ENCODE data around the gene ELMO2.
A peak's percentile ranks its signal among the peaks of the same experiment; 100 is the strongest.

The ELMO2 gene

GRCh38 chr20:46423342-46423741, 16.9 kb upstream of the ELMO2 start:
- Histone ChIP-seq H3K27me3 (ENCODE audit: control insufficient read depth, insufficient read depth, low read length) (peaks cover 6% of the 10 kb centered on the region), H3K9me3 (ENCODE audit: control insufficient read depth, low read length) (no peaks in the 10 kb centered on the region), H3K36me3 (ENCODE audit: control insufficient read depth, insufficient read depth, low read length) (no peaks in the 10 kb centered on the region), H3K4me1 (ENCODE audit: control insufficient read depth, insufficient read depth, low read length) (no peaks in the 10 kb centered on the region), H3K4me3 (ENCODE audit: low read length) (no peak overlapping the region), H3K9ac (ENCODE audit: low read length) (no peak overlapping the region)

- Histone ChIP-seq H3K27me3 (ENCODE audit: control insufficient read depth, insufficient read depth, low read length) (peaks cover 6% of the 10 kb centered on the region), H3K9ac (ENCODE audit: low read length) (no peak overlapping the region), H3K4me1 (ENCODE audit: control insufficient read depth, insufficient read depth, low read length) (no peaks in the 10 kb centered on the region), H3K4me3 (ENCODE audit: low read length) (no peak overlapping the region), H3K36me3 (ENCODE audit: control insufficient read depth, insufficient read depth, low read length) (no peaks in the 10 kb centered on the region), H3K9me3 (ENCODE audit: control insufficient read depth, low read length) (no peaks in the 10 kb centered on the region)
These were observed 14.5 kb upstream of the ELMO2 start for GRCh38 chr20:46420878-46421277.

- H3K27me3 ChIP-seq (ENCODE audit: control insufficient read depth, insufficient read depth, low read length): peaks cover 6% of the 10 kb centered on the region
- H3K4me1 ChIP-seq (ENCODE audit: control insufficient read depth, insufficient read depth, low read length): no peaks in the 10 kb centered on the region
- H3K9ac ChIP-seq (ENCODE audit: low read length): no peak overlapping the region
- no peaks in the 10 kb centered on the region for H3K9me3 ChIP-seq (ENCODE audit: control insufficient read depth, low read length)
- H3K4me3 ChIP-seq (ENCODE audit: low read length): no peak overlapping the region
- H3K36me3 ChIP-seq (ENCODE audit: control insufficient read depth, insufficient read depth, low read length): no peaks in the 10 kb centered on the region
These were observed 13.5 kb upstream of the ELMO2 start for GRCh38 chr20:46419882-46420281.

- Histone ChIP-seq H3K36me3 (ENCODE audit: control insufficient read depth, insufficient read depth, low read length) (no peaks in the 10 kb centered on the region), H3K9ac (ENCODE audit: low read length) (no peak overlapping the region), H3K9me3 (ENCODE audit: control insufficient read depth, low read length) (no peaks in the 10 kb centered on the region), H3K4me3 (ENCODE audit: low read length) (no peak overlapping the region), H3K27me3 (ENCODE audit: control insufficient read depth, insufficient read depth, low read length) (no peaks in the 10 kb centered on the region), H3K4me1 (ENCODE audit: control insufficient read depth, insufficient read depth, low read length) (no peaks in the 10 kb centered on the region)
These were observed 10.4 kb upstream of the ELMO2 start for GRCh38 chr20:46416839-46417238.

- no peaks in the 10 kb centered on the region for H3K36me3 ChIP-seq (ENCODE audit: control insufficient read depth, insufficient read depth, low read length)
- H3K4me1 ChIP-seq (ENCODE audit: control insufficient read depth, insufficient read depth, low read length): no peaks in the 10 kb centered on the region
- H3K4me3 ChIP-seq (ENCODE audit: low read length): no peak overlapping the region
- H3K9me3 ChIP-seq (ENCODE audit: control insufficient read depth, low read length): no peaks in the 10 kb centered on the region
- no peaks in the 10 kb centered on the region for H3K27me3 ChIP-seq (ENCODE audit: control insufficient read depth, insufficient read depth, low read length)
- no peak overlapping the region for H3K9ac ChIP-seq (ENCODE audit: low read length)
These were observed 10.0 kb upstream of the ELMO2 start for GRCh38 chr20:46416421-46416820.

- H3K9me3 ChIP-seq (ENCODE audit: control insufficient read depth, low read length): no peaks in the 10 kb centered on the region
- no peaks in the 10 kb centered on the region for H3K4me1 ChIP-seq (ENCODE audit: control insufficient read depth, insufficient read depth, low read length)
- H3K36me3 ChIP-seq (ENCODE audit: control insufficient read depth, insufficient read depth, low read length): no peaks in the 10 kb centered on the region
- H3K27me3 ChIP-seq (ENCODE audit: control insufficient read depth, insufficient read depth, low read length): no peaks in the 10 kb centered on the region
- H3K4me3 ChIP-seq (ENCODE audit: low read length): no peak overlapping the region
- no peak overlapping the region for H3K9ac ChIP-seq (ENCODE audit: low read length)
These were observed 9.4 kb upstream of the ELMO2 start for GRCh38 chr20:46415773-46416172.

- Histone ChIP-seq H3K9ac (ENCODE audit: low read length) (no peak overlapping the region), H3K27me3 (ENCODE audit: control insufficient read depth, insufficient read depth, low read length) (no peaks in the 10 kb centered on the region), H3K4me1 (ENCODE audit: control insufficient read depth, insufficient read depth, low read length) (no peaks in the 10 kb centered on the region), H3K9me3 (ENCODE audit: control insufficient read depth, low read length) (no peaks in the 10 kb centered on the region), H3K4me3 (ENCODE audit: low read length) (no peak overlapping the region), H3K36me3 (ENCODE audit: control insufficient read depth, insufficient read depth, low read length) (no peaks in the 10 kb centered on the region)
These were observed 8.2 kb upstream of the ELMO2 start for GRCh38 chr20:46414608-46415007.

- Histone ChIP-seq H3K4me1 (ENCODE audit: control insufficient read depth, insufficient read depth, low read length) (peaks cover 6% of the 10 kb centered on the region), H3K9me3 (ENCODE audit: control insufficient read depth, low read length) (no peaks in the 10 kb centered on the region), H3K36me3 (ENCODE audit: control insufficient read depth, insufficient read depth, low read length) (no peaks in the 10 kb centered on the region), H3K27me3 (ENCODE audit: control insufficient read depth, insufficient read depth, low read length) (no peaks in the 10 kb centered on the region), H3K9ac (ENCODE audit: low read length) (no peak overlapping the region), H3K4me3 (ENCODE audit: low read length) (no peak overlapping the region)
These were observed 5.2 kb upstream of the ELMO2 start for GRCh38 chr20:46411637-46412036.

- no peak overlapping the region for H3K9ac ChIP-seq (ENCODE audit: low read length)
- H3K27me3 ChIP-seq (ENCODE audit: control insufficient read depth, insufficient read depth, low read length): no peaks in the 10 kb centered on the region
- no peaks in the 10 kb centered on the region for H3K9me3 ChIP-seq (ENCODE audit: control insufficient read depth, low read length)
- H3K4me1 ChIP-seq (ENCODE audit: control insufficient read depth, insufficient read depth, low read length): peaks cover 6% of the 10 kb centered on the region
- no peaks in the 10 kb centered on the region for H3K36me3 ChIP-seq (ENCODE audit: control insufficient read depth, insufficient read depth, low read length)
- H3K4me3 ChIP-seq (ENCODE audit: low read length): no peak overlapping the region
These were observed 1.9 kb upstream of the ELMO2 start for GRCh38 chr20:46408281-46408731.

- Histone ChIP-seq H3K36me3 (ENCODE audit: control insufficient read depth, insufficient read depth, low read length) (no peaks in the 10 kb centered on the region), H3K9ac (ENCODE audit: low read length) (no peak overlapping the region), H3K9me3 (ENCODE audit: control insufficient read depth, low read length) (no peaks in the 10 kb centered on the region), H3K4me1 (ENCODE audit: control insufficient read depth, insufficient read depth, low read length) (peaks cover 11% of the 10 kb centered on the region), H3K27me3 (ENCODE audit: control insufficient read depth, insufficient read depth, low read length) (no peaks in the 10 kb centered on the region), H3K4me3 (ENCODE audit: low read length) (no peak overlapping the region)
These were observed 1.2 kb upstream of the ELMO2 start for GRCh38 chr20:46407671-46407996.

GRCh38 chr20:46406986-46407670, 713 bp upstream of the ELMO2 start:
- H3K9me3 ChIP-seq (ENCODE audit: control insufficient read depth, low read length): no peaks in the 10 kb centered on the region
- H3K36me3 ChIP-seq (ENCODE audit: control insufficient read depth, insufficient read depth, low read length): no peaks in the 10 kb centered on the region
- no peaks in the 10 kb centered on the region for H3K27me3 ChIP-seq (ENCODE audit: control insufficient read depth, insufficient read depth, low read length)
- peak overlapping the region; percentile 77 for H3K9ac ChIP-seq (ENCODE audit: low read length)
- H3K4me3 ChIP-seq (ENCODE audit: low read length): peak overlapping the region; percentile 40
- peaks cover 14% of the 10 kb centered on the region for H3K4me1 ChIP-seq (ENCODE audit: control insufficient read depth, insufficient read depth, low read length)

GRCh38 chr20:46402331-46402811, 4.0 kb downstream of the ELMO2 start:
- Histone ChIP-seq H3K4me3 (ENCODE audit: low read length) (no peak overlapping the region), H3K9me3 (ENCODE audit: control insufficient read depth, low read length) (no peaks in the 10 kb centered on the region), H3K9ac (ENCODE audit: low read length) (no peak overlapping the region), H3K36me3 (ENCODE audit: control insufficient read depth, insufficient read depth, low read length) (no peaks in the 10 kb centered on the region), H3K4me1 (ENCODE audit: control insufficient read depth, insufficient read depth, low read length) (peaks cover 44% of the 10 kb centered on the region), H3K27me3 (ENCODE audit: control insufficient read depth, insufficient read depth, low read length) (no peaks in the 10 kb centered on the region)

GRCh38 chr20:46401478-46401860, 4.9 kb downstream of the ELMO2 start:
- H3K4me3 ChIP-seq (ENCODE audit: low read length): no peak overlapping the region

More at GRCh38 chr20:46401478-46401860, 4.9 kb downstream of the ELMO2 start:
- H3K27me3 ChIP-seq (ENCODE audit: control insufficient read depth, insufficient read depth, low read length): no peaks in the 10 kb centered on the region
- peak overlapping the region; percentile 4 for H3K9ac ChIP-seq (ENCODE audit: low read length)
- H3K36me3 ChIP-seq (ENCODE audit: control insufficient read depth, insufficient read depth, low read length): no peaks in the 10 kb centered on the region
- H3K9me3 ChIP-seq (ENCODE audit: control insufficient read depth, low read length): no peaks in the 10 kb centered on the region
- H3K4me1 ChIP-seq (ENCODE audit: control insufficient read depth, insufficient read depth, low read length): peaks cover 40% of the 10 kb centered on the region
